HG02973 (cell line): ENCODE data around the gene CD160.
"Not testable (repeated sequence)": the region's sequence is repeated elsewhere in the genome, so short reads cannot be mapped to it uniquely, and the experiment has no call there.

Experiments
- ATAC-seq: cut with Tn5 transposase; IDR thresholded peaks from one replicate; pipeline ENCODE4 v1.9.1; 2021; ENCODE audit warnings: moderate library complexity; ENCODE audit not compliant: unreplicated experiment

CD160 gene

GRCh38 chr1:145708063-145708462 lies 11.2 kb upstream of the CD160 start:
- no peak for ATAC-seq

GRCh38 chr1:145710291-145711027 lies 8.8 kb upstream of the CD160 start:
- no peak for ATAC-seq

GRCh38 chr1:145711213-145711651 lies 8.1 kb upstream of the CD160 start:
- no peak for ATAC-seq

- no peak for ATAC-seq
These were observed 4.7 kb upstream of the CD160 start for GRCh38 chr1:145714524-145715111.

- no peak for ATAC-seq
These were observed 2.5 kb upstream of the CD160 start for GRCh38 chr1:145716641-145717345.

- ATAC-seq: no peak
These were observed 1.5 kb upstream of the CD160 start for GRCh38 chr1:145717833-145718232.

GRCh38 chr1:145718465-145718864 lies 834 bp upstream of the CD160 start:
- ATAC-seq: not testable (repeated sequence)

- ATAC-seq: no peak
These were observed 1.2 kb downstream of the CD160 start for GRCh38 chr1:145720556-145720877.

GRCh38 chr1:145720878-145721671 lies 1.8 kb downstream of the CD160 start:
- no peak for ATAC-seq

GRCh38 chr1:145726193-145726592 lies 6.9 kb downstream of the CD160 start:
- ATAC-seq: not testable (repeated sequence)

- no peak for ATAC-seq
These were observed 9.9 kb downstream of the CD160 start for GRCh38 chr1:145729196-145729595.

GRCh38 chr1:145729666-145730436 lies 10.6 kb downstream of the CD160 start:
- ATAC-seq: no peak

- no peak for ATAC-seq
These were observed 11.2 kb downstream of the CD160 start for GRCh38 chr1:145730467-145730866.

GRCh38 chr1:145730900-145731299 lies 11.6 kb downstream of the CD160 start:
- ATAC-seq: no peak

- ATAC-seq: no peak
These were observed 16.9 kb downstream of the CD160 start for GRCh38 chr1:145736191-145736590.

GRCh38 chr1:145740269-145740668 lies 21.0 kb downstream of the CD160 start:
- ATAC-seq: no peak

- ATAC-seq: no peak
These were observed 28.3 kb downstream of the CD160 start for GRCh38 chr1:145747398-145748247.

- ATAC-seq: no peak
These were observed 31.1 kb downstream of the CD160 start for GRCh38 chr1:145750426-145750825.

- ATAC-seq: no peak
These were observed 32.3 kb downstream of the CD160 start for GRCh38 chr1:145751491-145752037.
